GM21723 (cell line): ENCODE results near the gene XPR1.
"Not testable (repeated sequence)": the region's sequence is repeated elsewhere in the genome, so short reads cannot be mapped to it uniquely, and the experiment has no call there.

ENCODE experiments used
- ATAC-seq: cut with Tn5 transposase; IDR thresholded peaks from one replicate; pipeline ENCODE4 v1.9.1; 2021; ENCODE audit warnings: mild to moderate bottlenecking, moderate library complexity; ENCODE audit not compliant: unreplicated experiment

The XPR1 gene

GRCh38 chr1:180642781-180643180 is 11.0 kb downstream of the XPR1 start:
- ATAC-seq: no peak

- no peak for ATAC-seq
These were observed 11.9 kb downstream of the XPR1 start for GRCh38 chr1:180643693-180644092.

GRCh38 chr1:180644526-180645192 is 12.8 kb downstream of the XPR1 start:
- ATAC-seq: no peak

- not testable (repeated sequence) for ATAC-seq
These were observed 13.4 kb downstream of the XPR1 start for GRCh38 chr1:180645261-180645660.

- no peak for ATAC-seq
These were observed 14.3 kb downstream of the XPR1 start for GRCh38 chr1:180646093-180646492.

GRCh38 chr1:180646547-180646946 is 14.7 kb downstream of the XPR1 start:
- ATAC-seq: no peak

- no peak for ATAC-seq
These were observed 21.0 kb downstream of the XPR1 start for GRCh38 chr1:180652792-180653191.

- ATAC-seq: no peak
These were observed 30.9 kb downstream of the XPR1 start for GRCh38 chr1:180662709-180663108.

- ATAC-seq: no peak
These were observed 38.9 kb downstream of the XPR1 start for GRCh38 chr1:180670681-180671080.

GRCh38 chr1:180672105-180672504 is 40.3 kb downstream of the XPR1 start:
- ATAC-seq: no peak

- ATAC-seq: no peak
These were observed 40.7 kb downstream of the XPR1 start for GRCh38 chr1:180672505-180672904.

GRCh38 chr1:180674603-180675530 is 43.0 kb downstream of the XPR1 start:
- ATAC-seq: no peak

- ATAC-seq: no peak
These were observed 43.8 kb downstream of the XPR1 start for GRCh38 chr1:180675586-180675985.

GRCh38 chr1:180680558-180681144 is 48.8 kb downstream of the XPR1 start:
- ATAC-seq: no peak

GRCh38 chr1:180683117-180683516 is 51.3 kb downstream of the XPR1 start:
- ATAC-seq: not testable (repeated sequence)

- no peak for ATAC-seq
These were observed 59.6 kb downstream of the XPR1 start for GRCh38 chr1:180691322-180691913.

- no peak for ATAC-seq
These were observed 61.9 kb downstream of the XPR1 start for GRCh38 chr1:180693564-180694244.

GRCh38 chr1:180695282-180695681 is 63.5 kb downstream of the XPR1 start:
- no peak for ATAC-seq

GRCh38 chr1:180696361-180696760 is 64.5 kb downstream of the XPR1 start:
- no peak for ATAC-seq

GRCh38 chr1:180698580-180698979 is 66.8 kb downstream of the XPR1 start:
- no peak for ATAC-seq

GRCh38 chr1:180702376-180702775 is 70.6 kb downstream of the XPR1 start:
- ATAC-seq: not testable (repeated sequence)
